HG02981 (cell line): ENCODE measurements around the gene ETFA.

ENCODE experiments used
- ATAC-seq: cut with Tn5 transposase; IDR thresholded peaks from one replicate; pipeline ENCODE4 v1.9.1; 2021; ENCODE audit warnings: mild to moderate bottlenecking, moderate library complexity; ENCODE audit not compliant: unreplicated experiment

ETFA gene

DNA sequence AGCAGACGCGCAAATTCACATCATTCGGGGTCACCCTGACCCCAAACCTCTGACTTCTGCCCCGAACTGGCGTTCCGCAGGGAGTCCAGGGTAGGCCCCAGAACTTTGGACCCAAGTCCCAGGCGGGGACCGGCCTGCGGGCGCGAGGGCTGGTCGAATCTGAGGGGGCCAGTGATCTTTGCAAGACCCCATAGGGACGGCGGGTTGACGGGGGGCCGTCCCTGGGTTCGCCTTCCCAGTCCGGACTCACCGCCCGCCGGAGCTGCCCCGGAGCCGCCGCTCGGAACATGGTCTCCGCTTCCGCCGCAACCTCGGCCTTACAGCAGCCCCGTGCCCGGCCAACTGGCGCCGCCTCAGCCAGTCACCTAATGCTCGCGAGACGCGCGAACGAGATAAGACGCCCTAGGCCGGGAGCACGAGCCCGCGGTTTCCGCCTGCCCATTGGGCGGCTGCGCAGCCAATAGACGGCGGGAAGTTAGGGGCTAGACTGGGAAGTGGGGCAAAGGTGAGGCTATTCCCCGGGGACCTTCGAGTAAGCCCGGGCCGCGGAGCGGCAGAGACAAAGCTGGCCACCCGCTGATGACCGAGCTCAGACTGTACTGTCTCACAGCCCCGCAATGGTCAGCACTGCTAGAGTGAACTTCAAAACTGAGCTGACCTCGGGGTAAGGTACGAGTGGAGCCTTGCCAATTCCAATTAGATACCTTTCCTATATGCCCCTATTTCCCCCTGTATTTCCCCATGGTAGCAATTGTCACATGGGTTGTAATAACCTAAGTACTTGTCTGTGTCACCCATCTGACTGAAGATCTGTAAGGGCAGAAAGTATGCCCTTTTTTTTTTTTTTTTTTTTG lies at the start of gene ETFA:
TSS of gene ETFA (minus strand) at position 370 of the 854 bp plus-strand sequence. CDS start at position 289, 81 bp downstream.
- ATAC-seq, result peak; percentile 97

DNA sequence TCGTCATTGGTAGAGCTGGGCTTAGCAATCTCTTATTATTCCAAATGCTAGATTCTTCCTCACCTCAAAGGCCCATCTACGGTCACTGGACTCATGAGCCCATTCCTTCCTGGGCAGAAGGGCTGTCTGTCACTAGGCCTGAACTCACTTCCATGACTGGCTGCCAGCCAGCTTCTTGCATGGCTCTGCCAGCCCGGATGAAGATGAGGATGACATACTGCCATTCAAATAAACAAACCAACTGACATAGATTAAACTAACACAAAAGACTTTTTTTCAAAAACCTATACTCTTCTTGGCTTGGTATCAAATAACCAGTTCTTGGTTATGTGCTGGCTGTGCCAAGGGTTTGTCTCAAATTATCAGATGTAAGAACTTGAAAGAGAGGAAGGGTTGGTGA lies 49.1 kb upstream of the ETFA start:
- ATAC-seq, result no peak

DNA sequence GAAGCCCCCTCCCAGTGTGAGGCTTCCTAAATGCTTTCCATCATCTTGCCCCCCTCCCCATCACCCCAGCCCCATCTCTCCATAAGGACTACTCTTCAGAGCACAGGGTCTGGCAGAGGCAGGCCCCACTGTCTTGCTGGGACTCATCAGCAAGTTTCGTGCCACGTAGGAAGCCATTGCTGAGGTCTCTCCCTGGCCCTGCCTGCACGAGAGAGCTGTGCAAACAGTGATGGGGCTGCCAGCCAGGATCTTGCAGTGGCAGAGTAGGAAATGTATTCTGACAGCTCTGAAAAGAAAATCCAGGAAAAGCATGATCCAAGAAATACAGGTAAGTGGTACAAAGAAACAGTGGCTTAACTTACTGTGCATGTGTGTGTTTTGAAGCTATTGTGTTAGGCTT lies 47.9 kb upstream of the ETFA start:
- no peak for ATAC-seq

DNA sequence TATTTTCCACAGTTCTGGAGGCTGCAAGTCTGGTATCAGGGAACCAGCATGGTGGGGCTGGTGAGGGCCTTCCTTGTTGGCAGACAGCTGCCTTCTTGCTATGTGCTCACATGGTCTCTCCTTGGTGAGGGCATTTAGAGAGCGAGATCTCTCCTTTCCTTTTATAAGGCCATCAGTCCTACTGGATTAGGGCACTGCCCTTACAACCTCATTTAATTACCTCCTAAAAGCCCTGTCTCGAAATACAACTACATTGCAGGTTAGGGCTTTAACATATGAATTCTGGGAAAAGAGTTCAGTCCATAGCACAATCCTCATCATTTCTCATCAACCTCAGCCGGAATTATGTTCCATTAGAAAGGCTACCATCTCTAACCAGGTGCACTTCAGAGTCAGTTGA lies 47.2 kb upstream of the ETFA start:
- ATAC-seq, result no peak

DNA sequence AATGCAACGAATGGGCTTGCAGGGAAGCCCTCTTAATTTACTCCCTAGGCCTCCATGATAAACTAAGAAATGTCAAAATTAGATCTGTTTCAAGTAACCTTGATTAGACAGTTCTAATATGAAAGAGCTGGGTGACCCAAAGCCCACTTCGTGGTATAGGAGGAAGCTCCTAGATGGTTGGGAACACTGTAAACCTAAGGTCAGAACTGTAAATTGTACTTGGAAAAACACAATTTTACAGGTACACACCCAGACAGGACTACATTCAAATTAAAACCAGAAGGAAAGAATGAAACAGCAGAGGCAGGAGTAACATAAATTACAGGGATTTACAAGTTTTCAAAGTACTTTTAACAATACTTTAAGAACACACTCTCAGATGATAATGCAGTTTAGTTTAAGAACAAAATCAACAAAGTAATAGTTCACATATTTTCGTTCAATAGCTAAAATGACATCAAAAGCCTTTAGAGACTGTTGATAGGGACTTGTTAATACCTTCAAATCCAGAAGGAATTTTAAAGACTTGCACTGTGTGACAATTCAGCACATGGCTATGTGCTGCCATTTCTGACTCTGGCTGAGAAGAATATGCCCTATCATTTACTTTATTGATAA lies 43.7 kb upstream of the ETFA start:
- ATAC-seq, result no peak

DNA sequence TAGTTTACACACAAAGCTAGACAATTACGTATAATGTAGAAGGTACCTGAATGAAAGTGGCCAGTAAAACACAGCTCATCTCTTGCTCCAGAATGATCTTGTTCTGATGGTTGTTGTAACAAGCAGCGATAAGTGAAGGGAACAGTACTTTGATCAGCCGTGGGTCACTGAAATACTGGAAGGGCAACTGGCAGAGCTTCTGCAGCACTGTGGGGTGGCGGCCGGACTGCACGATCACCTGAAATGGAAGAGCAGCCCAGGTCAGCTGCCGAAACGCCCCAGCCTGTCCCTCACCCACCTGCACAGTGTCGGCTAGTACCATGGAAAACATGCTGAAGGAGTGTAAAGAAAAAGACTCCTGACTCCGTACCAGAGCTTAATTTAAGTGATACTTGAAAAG lies 42.6 kb upstream of the ETFA start:
- no peak for ATAC-seq

DNA sequence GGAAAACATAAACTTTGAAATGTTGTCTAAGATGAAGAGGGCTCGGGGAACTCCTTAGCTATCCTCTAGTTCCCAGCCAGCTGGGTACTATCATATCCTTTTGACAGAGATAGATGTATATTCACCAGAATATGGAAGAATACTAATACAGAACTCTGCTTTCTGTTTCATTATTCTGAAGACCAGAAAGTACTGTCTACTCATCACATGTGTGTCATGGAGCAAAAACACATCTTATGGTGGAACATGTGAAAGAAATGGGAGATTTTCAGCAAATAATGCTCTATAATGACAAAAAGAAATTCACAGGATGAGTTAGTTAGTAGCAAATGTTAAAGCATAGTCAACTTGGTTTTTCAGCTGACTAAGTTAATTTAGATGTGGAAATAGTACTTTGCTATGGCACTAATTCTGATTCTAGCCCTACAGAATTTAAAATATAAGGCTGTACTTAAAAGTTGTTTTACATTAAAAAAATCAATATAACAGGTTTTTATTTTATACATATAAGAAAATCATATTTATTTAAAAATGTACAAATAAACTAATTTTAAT lies 41.8 kb upstream of the ETFA start:
- no peak for ATAC-seq

DNA sequence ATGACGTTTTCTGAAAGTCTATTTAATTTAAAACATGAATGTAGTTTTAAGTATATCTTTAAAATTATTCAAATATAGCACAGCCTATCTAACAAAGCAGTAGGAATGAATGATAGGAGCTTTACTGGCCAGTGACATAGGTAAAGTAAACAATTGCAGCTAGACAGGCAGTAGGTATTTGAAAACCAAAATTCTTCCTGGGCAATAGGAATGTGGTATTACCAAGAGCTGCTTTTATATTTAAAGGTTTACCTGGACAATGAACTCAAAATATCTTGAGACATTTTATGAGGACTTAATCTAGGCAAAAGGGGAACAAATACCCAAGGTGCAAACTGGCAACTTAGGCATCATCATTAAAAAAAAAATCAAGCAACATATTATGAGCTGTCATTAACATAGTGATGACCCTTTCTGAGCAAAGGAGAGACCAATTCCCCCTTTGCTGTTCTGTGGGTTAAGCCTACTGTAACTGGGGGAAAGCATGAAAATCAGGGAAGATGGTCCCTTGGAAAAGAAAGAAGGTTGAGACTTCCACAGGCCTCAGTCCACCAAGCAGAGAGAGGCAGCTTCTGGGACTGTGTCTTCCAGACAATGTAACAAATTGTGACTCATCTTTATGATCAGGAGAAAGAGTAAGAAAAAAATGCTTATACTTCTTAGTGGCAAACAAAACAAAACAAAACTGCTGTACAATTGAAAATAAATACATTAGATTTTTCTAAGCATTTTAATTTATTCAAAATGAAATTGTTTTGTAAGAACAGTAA lies 38.2 kb upstream of the ETFA start:
- ATAC-seq, result no peak

DNA sequence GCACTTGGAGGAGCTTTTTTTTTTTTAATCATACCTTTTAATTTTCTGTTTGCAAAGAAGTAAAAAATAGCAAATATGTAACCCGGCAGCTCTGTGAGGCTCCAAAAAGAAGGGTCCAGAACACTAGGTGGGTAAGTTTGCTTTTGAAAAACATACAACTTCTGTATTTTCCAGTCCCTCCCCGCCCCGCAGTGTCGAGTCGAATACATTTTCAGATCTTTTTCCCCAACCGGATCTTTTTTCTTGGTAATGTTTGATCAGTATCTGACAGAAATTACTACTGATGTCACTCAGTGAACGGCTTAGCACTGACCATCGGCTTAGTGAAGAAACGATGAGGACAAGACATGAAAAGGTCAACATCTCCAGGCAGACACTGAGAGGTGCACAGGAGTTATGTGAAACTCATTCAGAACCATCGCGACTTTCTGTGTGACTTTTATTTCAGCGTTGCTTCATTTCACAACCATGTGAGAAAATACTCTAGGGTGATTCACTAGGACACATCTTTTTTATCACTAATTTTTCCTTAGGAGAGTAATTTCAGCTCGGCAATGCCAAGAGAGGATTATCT lies 36.3 kb upstream of the ETFA start:
- ATAC-seq, result no peak

DNA sequence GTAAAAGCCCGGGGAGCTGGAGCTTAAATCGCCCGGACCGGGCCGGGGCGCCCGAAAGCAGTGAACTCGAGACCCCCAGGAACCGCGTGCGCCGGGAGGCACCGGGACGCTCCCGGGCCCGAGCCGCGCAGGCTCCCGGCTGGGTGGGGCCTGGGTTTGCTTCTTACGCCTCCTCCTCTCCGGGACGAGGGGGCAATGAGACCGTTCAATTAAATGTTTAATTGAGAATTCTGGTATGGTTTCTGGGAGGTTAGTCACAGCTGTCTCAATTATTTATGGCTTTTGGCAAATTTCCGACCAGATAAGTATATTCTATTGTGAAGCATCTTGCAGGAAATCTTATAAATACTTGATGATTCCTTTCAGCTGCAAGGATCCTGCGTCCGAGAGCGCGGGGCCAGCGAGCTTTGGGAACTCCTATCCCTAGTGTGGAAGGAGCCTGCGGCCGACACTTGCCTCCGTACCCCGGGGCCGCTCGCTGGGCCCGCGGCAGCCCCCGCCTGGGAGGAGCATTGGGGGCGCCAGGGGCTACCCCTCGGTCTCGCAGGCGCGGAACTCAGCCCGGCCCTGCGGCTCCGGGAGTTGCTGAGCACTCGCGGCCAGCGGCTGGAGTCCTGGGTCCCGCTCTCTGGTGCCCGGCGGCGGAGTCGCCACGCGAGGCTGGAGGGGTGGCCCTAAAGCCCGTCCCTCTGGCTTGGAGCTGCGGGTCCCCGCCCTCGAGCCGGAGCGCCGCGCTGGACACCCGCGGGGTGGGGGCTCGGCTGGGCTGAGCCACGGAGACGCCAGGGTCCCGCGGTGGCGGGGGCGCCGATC lies 35.6 kb upstream of the ETFA start:
- ATAC-seq, result no peak

DNA sequence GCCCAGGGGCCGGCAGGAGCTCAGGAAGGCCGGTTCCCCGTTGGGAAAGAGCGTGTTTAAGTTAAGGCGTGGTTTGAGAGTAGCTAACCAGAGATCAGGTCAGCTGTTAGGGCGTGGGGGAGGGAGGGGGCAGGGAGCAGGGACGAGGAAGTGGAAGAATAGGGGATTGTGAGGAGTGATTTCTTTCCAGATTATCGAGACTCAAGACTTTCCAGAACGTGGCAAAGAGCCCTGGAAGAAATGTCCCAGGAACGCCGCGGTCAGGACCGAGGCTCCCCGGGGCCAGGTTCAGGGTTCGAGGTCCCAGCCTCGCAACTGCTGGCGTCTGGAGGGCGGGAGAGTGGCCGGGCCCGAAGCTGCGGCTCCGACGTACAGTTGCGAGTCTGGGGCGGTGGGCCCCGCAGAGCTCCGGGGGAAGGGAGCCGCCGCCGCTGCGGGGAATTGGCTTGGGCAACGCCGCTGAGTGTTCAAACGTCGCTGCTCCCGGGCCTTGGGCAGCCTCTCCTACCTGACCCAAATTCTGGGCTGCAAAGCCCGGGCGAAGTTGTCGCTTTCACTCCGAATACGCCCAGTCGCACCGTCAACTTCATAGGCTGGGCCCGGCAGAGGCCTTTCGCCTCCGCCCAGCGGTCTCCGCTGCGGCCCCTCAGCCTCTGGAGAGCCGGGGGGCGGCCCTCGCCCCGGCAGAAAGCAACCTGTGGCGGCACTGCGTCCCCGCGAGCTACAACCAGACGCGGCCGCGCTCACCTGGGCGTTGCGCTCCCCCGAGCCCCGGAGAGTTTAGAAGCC lies 34.8 kb upstream of the ETFA start:
- no peak for ATAC-seq

DNA sequence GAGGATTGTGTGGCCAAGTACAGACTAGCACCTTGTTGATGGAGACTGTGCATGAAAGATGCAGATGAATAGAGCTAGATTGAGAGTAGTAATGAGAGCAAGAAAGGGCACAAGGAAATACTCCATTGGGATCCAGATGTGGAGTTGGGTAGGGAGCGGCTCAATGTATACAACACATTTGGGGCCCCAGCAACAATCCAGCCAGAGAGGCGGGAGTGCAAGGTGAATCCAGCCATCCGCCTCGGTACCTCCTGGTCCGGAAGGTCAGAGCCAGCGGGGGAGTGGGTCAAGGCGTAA lies 34.3 kb upstream of the ETFA start:
- ATAC-seq, result no peak

DNA sequence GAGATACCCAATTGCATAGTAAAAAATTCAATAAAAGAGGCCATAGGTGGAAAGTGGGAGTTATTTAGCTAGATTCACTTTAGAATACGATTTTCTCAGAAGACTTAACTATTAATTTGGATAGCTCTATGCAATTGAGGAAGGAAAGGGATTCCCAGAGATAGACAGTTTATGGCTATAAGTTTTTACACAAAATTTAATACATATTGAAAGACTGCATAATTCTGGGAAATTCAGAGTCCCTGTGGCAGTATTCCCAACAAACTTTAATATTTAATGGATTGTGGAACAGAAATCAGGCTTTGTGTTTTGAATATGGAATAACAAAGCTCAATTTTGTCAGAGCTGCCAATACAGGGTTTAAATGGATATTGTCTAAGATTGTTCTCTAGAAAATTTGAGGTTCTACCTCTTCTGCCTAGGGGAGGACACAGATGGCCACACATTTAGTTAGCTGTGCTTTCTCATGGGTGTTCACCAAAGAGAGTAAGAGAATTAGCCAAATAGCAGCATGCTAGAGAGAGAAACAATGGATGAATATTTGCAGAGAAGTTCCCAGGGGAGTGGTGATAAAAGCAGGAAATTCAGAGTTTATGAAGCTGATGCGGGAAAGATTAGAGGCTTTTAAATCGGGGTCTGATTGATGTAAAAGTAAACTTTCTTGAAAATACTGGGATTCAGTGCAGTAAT lies 33.8 kb upstream of the ETFA start:
- no peak for ATAC-seq

DNA sequence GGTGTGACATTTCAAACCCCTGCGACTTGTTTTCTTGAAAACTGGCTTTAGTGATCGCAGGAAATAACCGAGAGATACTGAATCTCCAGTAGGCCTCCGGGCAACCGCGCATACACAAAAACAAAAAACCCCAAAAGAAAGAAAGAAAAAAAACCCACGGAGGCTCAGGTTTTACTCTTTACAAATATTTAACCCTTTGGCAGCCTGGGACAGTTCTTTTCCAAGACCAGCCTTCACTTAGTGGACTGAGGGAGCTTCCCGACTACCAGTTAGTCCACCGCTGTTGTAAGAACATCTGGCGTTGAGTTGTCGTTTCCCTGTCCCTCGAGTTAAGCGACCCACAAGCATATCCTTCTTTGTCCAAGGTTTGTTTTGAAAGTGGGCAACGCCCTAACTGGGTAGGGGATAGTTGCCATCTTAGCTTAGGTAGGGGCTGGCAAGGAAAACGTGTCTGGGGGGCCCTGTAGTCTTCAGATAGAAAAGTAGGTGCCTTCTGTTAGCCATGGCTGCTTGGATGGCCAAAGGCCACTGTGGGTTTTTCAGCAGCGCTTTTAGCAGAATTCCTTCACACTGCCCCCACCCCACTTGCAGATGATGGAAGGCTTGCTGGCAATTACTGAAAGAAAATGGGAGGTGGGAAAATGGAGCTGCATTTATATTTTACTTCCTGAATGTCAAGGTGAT lies 32.2 kb upstream of the ETFA start:
- no peak for ATAC-seq

DNA sequence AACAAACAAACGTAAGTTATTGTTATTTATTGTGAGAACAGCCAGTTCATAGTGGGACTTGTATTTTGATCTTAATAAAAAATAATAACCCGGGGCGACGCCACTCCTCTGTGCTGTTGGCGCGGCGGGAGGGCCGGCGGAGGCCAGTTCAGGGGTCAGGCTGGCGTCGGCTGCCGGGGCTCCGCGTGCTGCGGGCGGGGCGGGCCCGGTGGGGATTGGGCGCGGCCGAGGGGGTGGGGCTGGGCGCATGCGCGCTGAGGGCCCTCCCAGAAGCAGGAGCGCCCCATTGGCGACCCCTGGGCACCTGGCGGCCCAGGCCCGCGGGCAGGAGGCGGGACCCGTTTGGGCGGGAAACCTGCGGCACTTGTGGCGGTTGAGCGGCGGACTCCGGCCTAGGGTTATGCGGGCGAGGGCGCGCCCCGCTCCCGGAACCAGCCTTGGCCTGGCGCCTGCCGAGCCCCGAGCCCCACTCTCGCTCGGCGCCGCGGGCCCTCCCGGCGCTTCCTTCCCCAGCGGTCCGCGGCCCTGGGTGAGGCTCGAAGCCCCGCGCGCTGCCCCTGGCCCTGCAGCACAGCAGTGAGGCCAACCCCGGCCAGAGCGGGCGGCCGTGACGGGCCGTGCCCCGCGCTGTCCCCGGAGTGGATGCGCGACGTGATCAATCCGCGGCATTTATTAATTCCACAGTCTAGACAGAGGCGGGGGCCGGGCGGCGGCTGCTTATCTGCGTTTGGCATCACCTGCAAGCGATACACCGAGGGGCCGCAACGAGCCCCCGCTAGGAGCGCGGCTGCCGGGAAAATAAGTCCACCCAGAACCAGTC lies 31.3 kb upstream of the ETFA start:
- ATAC-seq, result no peak

DNA sequence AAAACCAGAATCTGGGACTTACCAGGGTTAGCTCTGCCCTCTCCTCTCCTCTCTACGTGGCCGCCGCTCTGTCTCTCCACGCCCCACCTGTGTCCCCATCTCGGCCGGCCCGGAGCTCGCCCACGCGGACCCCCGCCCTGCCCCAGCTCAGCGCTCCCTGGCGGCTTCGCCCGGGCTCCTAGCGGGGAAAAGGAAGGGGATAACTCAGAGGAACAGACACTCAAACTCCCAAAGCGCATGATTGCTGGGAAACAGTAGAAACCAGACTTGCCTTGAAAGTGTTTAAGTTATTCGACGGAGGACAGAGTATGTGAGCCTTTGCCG lies 30.8 kb upstream of the ETFA start:
- no peak for ATAC-seq

DNA sequence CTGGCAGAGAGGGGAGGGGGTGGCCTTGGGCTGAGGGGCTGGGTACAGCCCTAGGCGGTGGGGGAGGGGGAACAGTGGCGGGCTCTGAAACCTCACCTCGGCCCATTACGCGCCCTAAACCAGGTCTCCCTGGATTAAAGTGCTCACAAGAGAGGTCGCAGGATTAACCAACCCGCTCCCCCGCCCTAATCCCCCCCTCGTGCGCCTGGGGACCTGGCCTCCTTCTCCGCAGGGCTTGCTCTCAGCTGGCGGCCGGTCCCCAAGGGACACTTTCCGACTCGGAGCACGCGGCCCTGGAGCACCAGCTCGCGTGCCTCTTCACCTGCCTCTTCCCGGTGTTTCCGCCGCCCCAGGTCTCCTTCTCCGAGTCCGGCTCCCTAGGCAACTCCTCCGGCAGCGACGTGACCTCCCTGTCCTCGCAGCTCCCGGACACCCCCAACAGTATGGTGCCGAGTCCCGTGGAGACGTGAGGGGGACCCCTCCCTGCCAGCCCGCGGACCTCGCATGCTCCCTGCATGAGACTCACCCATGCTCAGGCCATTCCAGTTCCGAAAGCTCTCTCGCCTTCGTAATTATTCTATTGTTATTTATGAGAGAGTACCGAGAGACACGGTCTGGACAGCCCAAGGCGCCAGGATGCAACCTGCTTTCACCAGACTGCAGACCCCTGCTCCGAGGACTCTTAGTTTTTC lies 30.2 kb upstream of the ETFA start:
- ATAC-seq, result no peak
